Neutrophil (primary cell): ENCODE data around the gene MTRF1.

Experiments used
- H3K27ac ChIP-seq: fragments of 200-600 bp; sonication (generic); 2 replicates; pipeline ENCODE4 v1.5.1; 2016; ENCODE audit warnings: mild to moderate bottlenecking, moderate library complexity
- H3K27me3 ChIP-seq: fragments of 200-600 bp; sonication (generic); 2 replicates; pipeline ENCODE4 v1.6.0; 2016; ENCODE audit warnings: mild to moderate bottlenecking
- H3K36me3 ChIP-seq: fragments of 200-600 bp; sonication (generic); 2 replicates; pipeline ENCODE4 v1.5.1; 2017
- H3K4me1 ChIP-seq, 2 experiments: fragments of 200-600 bp in 1 of 2; sonication (generic) in 1 of 2; 1 replicate in 1 of 2; 2 replicates in 1 of 2; pipeline versions ENCODE4 v1.5.1 to v1.6.1; 2013 to 2016; ENCODE audit warnings: low read depth in 1 of 2, low read length in 1 of 2, mild to moderate bottlenecking in 1 of 2, moderate library complexity in 1 of 2; ENCODE audit not compliant: control insufficient read depth in 1 of 2, insufficient read depth in 1 of 2
- H3K4me3 ChIP-seq, 2 experiments: fragments of 200-600 bp in 1 of 2; sonication (generic) in 1 of 2; 1 replicate in 1 of 2; 2 replicates in 1 of 2; pipeline ENCODE4 v1.5.1; 2013 to 2016; ENCODE audit warnings: low read depth in 1 of 2, low read length in 1 of 2, mild to moderate bottlenecking in 1 of 2, moderate library complexity in 1 of 2
- H3K9me3 ChIP-seq: fragments of 200-600 bp; sonication (generic); 2 replicates; pipeline ENCODE4 v1.5.1; 2016
- CTCF ChIP-seq: fragments of 200-600 bp; sonication (generic); IDR thresholded peaks from 2 replicates; pipeline ENCODE4 v1.5.1; 2016; ENCODE audit warnings: antibody characterized with exemption

Gene MTRF1

GRCh38 chr13:41196011-41196410 lies 67.4 kb downstream of the MTRF1 start:
- H3K27me3 ChIP-seq, result no peaks in the 10 kb centered on the region
- no peak overlapping the region for H3K4me3 ChIP-seq
- H3K36me3 ChIP-seq, result no peaks in the 10 kb centered on the region
- peaks cover 93 to 96% of the 10 kb centered on the region in 2 experiments for H3K4me1 ChIP-seq
- TF ChIP-seq CTCF, result no peak
- no peaks in the 10 kb centered on the region for H3K9me3 ChIP-seq
- peak overlapping the region; percentile 2 for H3K27ac ChIP-seq

GRCh38 chr13:41193919-41194824 lies 69.2 kb downstream of the MTRF1 start, which contains the start of gene KBTBD7:
TSS of gene KBTBD7 (minus strand) at chr13:41194569. CDS start at chr13:41194257, 312 bp downstream.
- Histone ChIP-seq H3K36me3 (no peaks in the 10 kb centered on the region), H3K27ac (peak within 1 kb of the TSS; percentile 91), H3K27me3 (no peaks in the 10 kb centered on the region), H3K9me3 (no peaks in the 10 kb centered on the region), H3K4me1 (peaks cover 90 to 96% of the 10 kb centered on the region in 2 experiments), H3K4me3 (peak within 1 kb of the TSS; percentile 86 to 91)
- TF ChIP-seq CTCF, result peak; percentile 50

GRCh38 chr13:41193469-41193868 lies 69.9 kb downstream of the MTRF1 start:
- Histone ChIP-seq H3K36me3 (no peaks in the 10 kb centered on the region), H3K27ac (peak overlapping the region; percentile 91), H3K4me3 (peak overlapping the region; percentile 86 to 91), H3K9me3 (no peaks in the 10 kb centered on the region), H3K27me3 (no peaks in the 10 kb centered on the region), H3K4me1 (peaks cover 83 to 89% of the 10 kb centered on the region in 2 experiments)
- no peak for TF ChIP-seq CTCF

GRCh38 chr13:41188584-41188983 lies 74.8 kb downstream of the MTRF1 start:
- no peaks in the 10 kb centered on the region for H3K27me3 ChIP-seq

GRCh38 chr13:41186481-41186880 lies 76.9 kb downstream of the MTRF1 start:
- TF ChIP-seq CTCF, result no peak
- no peaks in the 10 kb centered on the region for H3K36me3 ChIP-seq
- no peak overlapping the region for H3K4me3 ChIP-seq
- no peaks in the 10 kb centered on the region for H3K9me3 ChIP-seq
- no peak overlapping the region for H3K27ac ChIP-seq
- no peaks in the 10 kb centered on the region for H3K27me3 ChIP-seq
- peaks cover 19 to 22% of the 10 kb centered on the region in 2 experiments for H3K4me1 ChIP-seq

More at GRCh38 chr13:41188584-41188983, 74.8 kb downstream of the MTRF1 start:
- H3K9me3 ChIP-seq, result no peaks in the 10 kb centered on the region
- no peaks in the 10 kb centered on the region for H3K36me3 ChIP-seq
- H3K4me3 ChIP-seq, result no peak overlapping the region
- H3K4me1 ChIP-seq, result peaks cover 39 to 43% of the 10 kb centered on the region in 2 experiments
- H3K27ac ChIP-seq, result no peak overlapping the region
- TF ChIP-seq CTCF, result no peak
